D721Med (cell line): Measurements from ENCODE around the gene IMPDH1.

ENCODE experiments used
- DNase-seq: peaks from one replicate; pipeline ENCODE4 v3.0.0; 2011; ENCODE audit warnings: low spot score; ENCODE audit not compliant: insufficient read length
- FAIRE-seq: peaks from 2 replicates; lab custom pipeline; 2011; peaks lifted over from hg19 to GRCh38; lab: Jason Lieb, UNC
- TF ChIP-seq, protein P1 (sequence below): IDR thresholded peaks from 2 replicates; pipeline ENCODE4 v1.5.1; 2012; ENCODE audit warnings: mild to moderate bottlenecking, control low read depth; ENCODE audit not compliant: insufficient read depth; ENCODE audit errors: missing control alignments

IMPDH1 gene

DNA sequence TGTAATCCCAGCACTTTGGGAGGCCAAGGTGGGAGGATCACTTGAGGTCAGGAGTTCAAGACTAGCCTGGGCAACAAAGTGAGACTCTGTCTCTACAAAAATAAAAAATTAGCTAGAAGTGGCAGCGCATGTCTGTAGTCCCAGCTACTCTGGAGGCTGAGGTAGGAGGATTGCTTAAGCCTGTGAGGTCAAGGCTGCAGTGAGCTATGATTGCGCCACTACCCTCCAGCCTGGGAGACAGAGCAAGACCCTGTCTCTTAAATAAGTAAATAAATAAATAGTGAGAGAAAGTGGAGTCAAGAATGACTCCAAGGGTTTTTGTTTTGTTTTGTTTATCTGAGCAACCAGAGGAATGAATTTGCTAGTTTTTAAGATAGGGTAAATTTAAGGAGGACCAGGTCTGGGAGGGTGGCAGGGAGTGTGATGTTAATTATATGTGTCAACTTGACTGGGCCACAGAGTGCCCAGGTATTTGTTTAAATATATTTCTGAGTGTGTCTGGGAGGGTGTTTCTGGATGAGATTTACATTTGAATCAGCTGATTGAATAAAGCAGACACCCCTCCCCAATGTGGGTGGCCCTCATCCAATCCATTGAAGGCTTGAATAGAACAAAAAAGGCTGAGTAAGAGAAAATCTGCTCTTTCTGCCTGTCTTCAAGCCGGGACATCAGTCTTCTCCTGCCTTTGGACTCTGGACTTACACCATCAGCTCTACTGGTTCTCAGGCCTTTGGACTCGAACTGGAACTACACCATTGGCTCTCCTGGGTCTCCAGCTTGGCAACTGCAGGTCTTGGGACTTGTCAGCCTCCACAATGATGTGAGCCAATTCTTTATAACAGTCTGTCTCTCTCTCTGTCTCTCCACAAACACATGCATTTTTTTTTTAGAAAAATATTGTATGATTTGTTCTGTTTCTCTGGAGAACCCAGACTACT is 23.5 kb downstream of the IMPDH1 start:
- no peak for FAIRE-seq

GRCh38 chr7:128384726-128385125 is 25.1 kb downstream of the IMPDH1 start:
- TF ChIP-seq, protein P1, sequence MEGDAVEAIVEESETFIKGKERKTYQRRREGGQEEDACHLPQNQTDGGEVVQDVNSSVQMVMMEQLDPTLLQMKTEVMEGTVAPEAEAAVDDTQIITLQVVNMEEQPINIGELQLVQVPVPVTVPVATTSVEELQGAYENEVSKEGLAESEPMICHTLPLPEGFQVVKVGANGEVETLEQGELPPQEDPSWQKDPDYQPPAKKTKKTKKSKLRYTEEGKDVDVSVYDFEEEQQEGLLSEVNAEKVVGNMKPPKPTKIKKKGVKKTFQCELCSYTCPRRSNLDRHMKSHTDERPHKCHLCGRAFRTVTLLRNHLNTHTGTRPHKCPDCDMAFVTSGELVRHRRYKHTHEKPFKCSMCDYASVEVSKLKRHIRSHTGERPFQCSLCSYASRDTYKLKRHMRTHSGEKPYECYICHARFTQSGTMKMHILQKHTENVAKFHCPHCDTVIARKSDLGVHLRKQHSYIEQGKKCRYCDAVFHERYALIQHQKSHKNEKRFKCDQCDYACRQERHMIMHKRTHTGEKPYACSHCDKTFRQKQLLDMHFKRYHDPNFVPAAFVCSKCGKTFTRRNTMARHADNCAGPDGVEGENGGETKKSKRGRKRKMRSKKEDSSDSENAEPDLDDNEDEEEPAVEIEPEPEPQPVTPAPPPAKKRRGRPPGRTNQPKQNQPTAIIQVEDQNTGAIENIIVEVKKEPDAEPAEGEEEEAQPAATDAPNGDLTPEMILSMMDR = no peak
- DNase-seq (no peak), FAIRE-seq (no peak)

More for the DNA sequence above, 23.5 kb downstream of the IMPDH1 start:
- TF ChIP-seq, protein P1 = no peak
- DNase-seq = no peak

- TF ChIP-seq, protein P1 = no peak
- FAIRE-seq = no peak
- DNase-seq = no peak
These were observed 26.0 kb downstream of the IMPDH1 start for GRCh38 chr7:128383776-128384175.

DNA sequence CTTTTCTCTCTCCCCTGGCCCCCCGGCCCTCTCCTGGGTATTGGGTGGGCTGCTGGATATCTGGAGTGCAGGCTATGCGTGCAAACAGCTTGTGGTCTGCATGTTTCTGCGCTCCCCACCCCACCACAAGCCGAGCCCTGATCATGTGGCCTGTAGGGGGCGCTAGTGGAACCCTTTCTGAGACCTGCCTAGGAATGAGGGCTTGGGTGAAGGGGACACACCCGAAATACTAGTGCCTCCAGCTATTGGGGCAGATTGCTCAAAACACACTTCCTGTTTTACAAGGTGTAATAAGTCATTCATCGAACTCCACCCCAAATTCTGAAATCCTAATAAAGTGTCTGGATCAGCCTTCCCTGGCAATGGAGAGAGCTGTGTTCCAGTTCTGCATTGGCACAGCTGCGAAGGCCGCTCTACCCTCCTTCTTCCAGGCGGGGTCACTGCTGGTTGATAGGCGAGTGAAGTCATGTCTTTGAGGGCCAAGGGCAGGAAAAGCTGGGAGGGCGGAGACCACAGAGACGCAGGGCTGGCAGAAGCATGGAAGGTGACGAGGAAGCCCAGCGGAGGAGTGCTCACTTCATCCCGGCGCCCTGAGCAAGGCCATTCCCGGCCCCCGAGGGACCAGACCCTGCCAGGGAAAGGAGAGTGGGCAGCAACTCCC is 28.5 kb downstream of the IMPDH1 start:
- DNase-seq (no peak), FAIRE-seq (no peak)
- TF ChIP-seq, protein P1 = peak; percentile 51

GRCh38 chr7:128380483-128381106 is 29.2 kb downstream of the IMPDH1 start:
- TF ChIP-seq, protein P1 = no peak
- DNase-seq (no peak), FAIRE-seq (no peak)

- FAIRE-seq = no peak
- TF ChIP-seq, protein P1 = no peak
- DNase-seq = no peak
These were observed 29.8 kb downstream of the IMPDH1 start for GRCh38 chr7:128379900-128380479.
